Activated T-cell treated with anti-CD3 and anti-CD28 coated beads for 1 hour (primary cell): ENCODE data around the gene CD81.

Experiments
- DNase-seq: peaks from one replicate; pipeline ENCODE4 v3.0.0-alpha.2; 2020; ENCODE audit warnings: low read depth

CD81 gene

DNA sequence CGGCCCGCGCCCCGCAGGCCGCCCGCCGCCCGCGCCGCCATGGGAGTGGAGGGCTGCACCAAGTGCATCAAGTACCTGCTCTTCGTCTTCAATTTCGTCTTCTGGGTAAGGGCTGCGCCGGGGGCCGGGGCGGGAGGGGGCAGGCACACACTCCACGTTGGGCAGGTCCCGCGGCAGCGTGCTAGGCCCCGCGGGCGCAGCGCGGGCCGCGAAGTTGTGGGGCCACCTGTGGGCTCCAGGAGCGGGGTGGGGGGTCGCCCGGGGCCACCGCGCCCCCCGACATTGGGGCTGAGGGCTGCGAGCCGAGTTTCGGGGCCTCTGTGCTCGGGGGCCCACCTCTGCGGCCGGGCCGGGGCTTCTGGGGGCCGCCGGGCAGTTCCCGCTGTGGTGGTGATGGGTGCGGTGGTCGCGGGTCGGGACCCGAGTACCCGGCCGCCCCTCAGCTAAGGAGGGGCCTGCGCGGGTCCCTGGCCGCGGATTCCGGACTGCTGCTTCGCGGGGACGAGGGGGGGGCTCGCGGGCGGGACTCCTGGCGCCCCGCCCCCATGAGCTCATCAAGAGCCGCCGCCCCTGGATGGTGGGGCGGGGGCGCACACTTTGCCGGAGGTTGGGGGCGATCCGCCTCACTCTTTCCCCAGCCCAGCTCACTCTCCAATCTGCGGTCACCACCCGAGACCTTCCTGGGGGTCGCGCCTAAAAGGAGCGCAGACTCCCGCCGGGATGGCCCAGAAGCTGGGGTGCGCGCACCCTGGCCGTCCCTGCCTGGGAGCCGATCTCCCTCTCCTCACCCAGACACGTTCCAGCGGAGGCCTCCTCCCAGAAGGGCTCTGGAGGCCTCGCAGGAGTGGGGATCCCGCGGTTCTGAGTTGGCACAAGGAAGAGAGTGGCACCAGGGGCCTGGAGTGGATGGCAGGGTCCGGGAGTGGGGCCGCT, 667 bp downstream of the CD81 start:
- DNase-seq, result peak; percentile 55

DNA sequence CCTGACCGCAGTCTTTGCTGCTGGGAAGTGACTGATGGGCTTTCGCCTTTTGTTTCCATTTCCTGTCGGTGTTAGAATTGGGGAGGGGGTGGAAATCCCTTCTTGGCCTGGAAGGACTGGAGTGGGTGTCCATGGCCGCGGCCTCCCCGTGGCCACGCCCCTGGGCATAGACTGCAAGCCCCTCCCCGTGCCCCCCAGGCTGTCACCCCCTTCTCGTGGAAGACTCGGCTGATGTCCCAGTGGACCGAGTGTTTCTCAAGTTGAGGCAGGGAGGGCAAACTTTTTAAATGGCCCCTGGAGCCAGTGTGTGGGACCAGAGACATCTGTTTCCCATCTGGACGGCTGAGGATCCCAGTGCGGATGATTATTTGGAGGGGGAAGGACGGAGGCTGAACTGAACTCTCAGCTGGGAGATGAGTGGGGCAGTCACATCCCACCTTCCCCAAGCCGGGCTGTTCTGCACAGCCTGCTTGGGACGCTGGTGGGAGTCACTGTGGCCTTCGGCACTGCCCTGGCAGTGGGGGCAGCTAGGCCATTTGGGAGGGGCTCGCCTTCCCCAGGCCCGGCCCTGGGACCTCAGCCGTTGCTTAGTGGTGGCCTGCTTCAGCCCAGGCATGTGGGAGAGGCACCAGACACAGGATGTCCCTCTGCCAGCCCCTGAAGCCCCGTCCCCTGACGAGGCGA, 1.6 kb downstream of the CD81 start:
- no peak for DNase-seq

DNA sequence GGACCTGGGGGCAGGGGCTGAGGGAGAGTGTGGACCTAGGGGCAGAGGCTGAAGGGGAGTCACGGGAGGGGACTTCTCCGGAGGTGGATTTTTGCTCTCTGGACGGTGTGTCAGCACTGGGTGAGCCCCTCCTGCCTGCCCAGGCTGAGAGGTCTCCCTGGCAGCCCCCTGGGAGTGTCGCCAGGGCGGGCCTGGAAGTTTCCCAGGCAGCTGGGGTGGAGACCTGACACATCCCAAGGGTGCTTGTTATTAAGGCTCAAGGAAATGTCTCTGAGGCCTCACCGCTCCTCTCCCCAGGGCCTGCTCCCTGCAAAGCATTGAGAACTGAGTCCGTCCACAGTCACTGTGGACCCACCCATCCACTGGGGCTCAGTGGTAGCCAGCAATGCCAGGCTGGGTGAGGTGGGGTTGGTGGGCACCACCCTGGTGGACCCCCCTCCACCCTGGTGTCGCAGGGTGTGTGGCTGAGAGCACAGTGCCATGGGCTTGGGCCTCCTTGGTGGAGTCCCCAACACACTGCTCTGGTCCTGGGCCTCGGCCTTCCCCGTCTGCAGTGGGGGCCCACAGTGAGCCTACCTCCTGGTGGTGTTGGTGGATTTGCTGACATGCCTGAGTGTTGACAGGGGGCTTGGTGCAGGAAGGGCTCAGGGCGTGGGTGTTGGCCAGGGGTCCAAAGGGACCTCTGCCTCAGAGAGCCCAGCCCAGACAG, 2.5 kb downstream of the CD81 start:
- no peak for DNase-seq

DNA sequence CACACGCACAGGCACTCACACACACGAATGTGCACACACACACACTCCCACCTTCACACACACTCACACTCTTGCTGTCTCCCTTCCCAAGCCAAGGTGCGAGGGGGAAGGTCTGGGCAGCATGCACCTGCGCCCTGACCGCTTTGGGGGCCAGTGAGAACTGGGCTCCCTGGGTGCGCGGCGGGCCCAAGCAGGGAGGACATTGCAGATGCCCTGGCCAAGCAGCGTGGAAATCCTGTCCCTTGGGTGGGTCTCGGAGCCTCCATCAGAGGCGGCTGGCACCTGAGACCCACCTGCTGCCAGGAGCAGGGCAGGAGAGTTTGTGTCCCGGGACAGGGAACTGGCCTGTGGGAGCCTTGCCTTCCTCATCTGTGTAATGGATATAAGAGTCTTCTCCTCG, 3.3 kb downstream of the CD81 start:
- no peak for DNase-seq

DNA sequence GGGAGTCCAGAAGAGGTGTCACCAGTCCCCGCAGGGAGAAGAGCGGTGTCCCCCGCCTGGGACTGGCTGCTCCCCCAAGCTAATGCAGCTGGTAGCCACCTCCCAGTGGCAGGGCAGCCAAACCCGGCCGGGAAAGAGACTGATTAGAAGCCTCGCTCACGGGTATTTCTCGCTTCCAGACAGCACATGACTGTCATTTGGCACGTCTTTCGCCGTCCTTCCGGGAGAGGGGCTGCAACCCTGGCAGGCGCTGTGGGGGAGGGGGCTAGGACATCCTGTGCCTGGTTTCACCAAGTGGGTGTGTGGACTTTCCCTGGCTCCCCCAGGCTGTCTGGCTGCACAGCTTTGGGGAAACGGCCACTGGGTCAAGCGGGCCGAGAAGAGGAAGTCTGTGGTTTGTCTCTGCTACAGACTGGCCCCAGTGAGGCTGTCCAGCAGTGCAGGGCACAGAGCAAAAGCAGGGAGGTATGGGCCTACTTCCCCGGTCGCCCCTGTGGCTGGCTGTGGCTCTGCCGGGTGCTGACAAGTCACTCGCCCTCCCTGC, 3.8 kb downstream of the CD81 start:
- DNase-seq, result no peak

DNA sequence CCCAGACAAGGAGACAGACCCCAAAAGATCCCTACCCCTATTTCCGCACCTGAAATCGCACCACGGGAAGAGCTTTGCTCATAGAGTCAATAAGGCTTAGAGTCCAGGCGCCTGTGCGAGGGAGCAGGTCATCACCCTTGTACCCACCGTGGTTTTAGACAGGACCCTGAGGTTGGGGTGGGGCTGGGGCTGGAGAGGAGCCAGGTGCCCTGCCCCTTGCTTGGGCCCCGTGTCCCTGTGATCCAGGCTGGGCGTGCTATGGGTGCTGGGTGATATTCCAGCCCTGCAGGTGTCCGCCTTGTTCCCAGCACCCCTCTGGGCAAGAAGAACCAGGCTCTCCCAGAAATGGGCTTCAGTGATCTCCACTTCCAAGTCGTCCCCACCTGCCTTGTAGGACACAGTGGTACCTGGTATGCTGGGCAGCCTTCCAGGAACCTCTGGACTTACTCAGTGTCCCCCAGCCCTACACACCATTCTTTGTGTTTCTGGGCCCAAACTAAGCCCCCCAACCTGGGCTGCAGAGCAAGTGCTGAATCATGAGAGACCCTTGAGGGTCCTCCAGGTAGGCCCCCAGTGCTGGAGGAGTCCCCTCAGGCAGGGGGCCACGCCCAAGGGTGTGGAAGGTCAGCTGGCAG, 4.5 kb downstream of the CD81 start:
- no peak for DNase-seq

DNA sequence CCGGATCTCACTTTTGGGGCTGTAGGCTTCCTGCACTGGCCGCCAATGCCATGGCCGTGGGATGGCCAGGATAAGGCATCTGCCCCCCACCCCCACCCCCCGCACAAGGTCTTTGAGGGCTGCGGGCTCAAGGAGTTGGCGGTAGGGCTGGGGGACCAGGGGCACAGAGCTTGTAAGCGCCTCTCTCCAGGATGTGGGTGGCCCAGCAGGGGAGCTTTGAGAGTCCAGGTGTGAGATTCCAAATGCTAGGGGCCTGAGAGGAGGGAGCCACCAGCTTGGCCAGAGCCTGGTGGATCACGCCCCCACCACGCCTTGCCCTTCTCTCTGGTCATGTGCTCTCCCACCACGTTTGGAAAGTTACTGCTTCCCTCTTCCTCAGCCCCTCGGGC, 5.0 kb downstream of the CD81 start:
- DNase-seq, result no peak

DNA sequence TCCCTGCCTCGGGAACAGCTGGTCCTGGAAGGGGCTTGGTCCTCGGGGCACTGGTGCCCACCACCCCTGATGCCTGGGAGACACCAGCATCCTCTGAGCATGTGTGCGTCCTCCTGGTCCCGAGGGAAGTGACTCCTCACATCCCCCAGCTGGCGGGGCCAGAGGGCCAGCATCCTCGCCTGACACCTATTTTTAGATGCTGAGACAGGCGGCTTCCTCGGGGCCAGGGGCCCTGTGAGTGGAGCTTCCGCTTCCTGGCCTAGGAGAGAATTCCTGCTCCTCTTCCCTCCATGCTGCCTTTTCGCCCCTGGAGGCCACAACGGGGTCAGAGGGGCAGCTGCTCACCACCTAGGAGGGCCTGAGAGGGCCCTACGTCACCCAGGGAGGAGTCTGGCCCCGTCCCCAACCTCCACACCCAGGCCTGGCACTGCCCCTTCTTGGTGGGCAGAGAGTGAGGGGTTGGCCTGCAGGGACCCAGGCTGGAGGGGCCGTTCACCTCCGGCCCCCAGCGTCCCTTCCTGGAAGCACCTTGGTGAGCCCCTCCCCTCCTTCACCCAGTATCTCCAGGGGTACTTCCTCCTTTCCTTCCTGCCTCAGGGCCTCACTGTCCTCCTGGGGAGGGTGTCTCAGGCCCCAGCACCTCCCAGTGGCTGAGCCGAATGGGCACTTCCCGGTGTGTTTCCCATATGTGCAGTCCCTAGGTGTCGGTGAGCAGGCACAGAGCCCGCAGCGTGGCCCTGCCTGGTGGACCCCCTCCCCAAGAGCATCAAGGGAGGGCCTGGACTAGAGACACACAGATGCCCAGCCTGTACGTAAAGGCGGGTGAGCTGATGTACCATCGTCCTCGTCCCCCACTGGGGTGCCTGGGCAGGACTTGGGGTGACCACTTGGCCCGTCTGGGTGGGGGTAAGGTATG, 6.1 kb downstream of the CD81 start:
- DNase-seq, result no peak

DNA sequence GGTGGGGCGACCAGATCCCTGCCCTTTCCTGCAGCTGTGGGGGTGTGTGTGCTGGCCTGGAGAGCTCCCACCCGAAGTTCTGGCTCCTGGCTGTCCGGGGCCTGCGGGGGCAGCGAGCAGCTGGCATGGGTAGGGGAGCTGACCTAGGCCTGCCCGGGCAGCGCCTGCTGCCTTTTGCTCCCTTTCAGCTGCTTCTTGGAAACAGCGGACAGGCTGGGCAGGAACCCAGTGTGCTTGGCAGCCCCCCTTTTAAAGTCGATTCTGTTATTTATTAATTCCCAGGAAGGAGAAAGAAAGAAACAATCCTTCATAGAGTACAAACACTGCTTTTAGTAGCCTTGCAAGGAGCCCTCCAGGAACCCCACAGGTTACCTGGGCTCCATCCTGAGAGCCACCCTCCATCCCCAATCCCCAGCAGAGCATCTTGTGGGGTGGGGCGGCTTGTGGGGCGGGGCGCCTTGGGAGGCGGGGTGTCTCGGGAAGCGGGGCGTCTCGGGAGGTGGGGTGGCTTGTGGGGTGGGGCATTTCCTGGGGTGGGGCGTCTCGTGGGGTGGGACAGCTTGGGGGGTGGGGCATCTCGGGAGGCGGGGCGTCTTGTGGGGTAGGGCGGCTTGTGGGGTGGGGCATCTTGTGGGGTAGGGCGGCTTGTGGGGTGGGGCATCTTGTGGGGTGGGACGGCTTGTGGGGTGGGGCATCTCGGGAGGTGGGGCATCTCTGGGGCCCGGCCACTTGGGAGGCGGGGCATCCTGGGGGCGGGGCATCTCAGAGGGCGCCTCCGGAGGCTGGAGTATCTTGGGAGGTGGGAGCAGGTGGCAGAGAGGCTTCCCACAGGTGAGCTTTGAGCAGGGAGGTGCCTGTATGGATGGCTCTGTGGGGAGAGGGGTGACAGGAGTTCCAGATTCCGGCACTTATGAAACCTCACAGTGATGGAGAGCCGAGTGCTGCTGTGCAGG, 7.0 kb downstream of the CD81 start:
- DNase-seq, result no peak

DNA sequence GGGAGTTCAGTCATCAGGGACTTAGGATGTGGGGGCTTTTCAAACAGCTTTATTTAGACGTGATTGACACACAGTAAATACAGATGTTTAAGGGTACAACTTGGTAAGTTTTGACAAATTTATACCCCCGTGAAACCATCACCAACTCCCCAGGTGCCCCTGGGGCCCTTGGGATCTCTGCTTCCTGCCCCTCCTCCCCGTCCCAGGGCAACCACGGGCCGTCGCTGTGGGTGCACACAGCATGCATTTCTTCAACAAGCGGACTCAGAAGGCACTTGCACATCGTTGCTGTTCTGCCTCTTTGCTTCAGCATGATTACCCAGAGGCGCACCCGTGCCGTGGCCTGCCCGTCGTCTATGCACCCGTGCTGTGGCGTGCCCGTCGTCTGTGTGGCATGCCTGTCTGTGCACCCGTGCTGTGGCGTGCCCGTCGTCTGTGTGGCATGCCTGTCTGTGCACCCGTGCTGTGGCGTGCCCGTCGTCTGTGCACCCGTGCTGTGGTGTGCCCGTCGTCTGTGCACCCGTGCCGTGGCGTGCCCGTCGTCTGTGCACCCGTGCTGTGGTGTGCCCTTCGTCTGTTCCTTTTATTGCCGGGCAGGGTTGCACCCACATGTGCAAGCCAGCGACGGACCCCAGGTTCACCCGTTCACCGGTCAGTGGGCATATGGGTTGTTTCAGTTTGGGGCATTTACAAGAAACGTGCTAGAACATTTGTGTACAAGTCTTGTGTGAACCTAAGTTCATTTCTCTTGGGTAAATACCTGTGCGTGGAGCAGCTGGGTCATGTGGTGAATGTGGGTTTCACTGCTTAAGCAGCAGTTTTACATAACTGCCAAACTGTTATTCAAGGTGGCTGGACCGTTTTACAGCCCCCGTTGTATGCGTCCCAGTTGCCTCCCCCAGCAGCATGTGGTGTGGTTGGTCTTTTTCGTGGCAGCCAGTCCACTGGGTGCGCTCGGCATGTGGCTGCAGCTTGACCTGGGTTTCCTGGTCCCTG, 8.3 kb downstream of the CD81 start:
- no peak for DNase-seq

DNA sequence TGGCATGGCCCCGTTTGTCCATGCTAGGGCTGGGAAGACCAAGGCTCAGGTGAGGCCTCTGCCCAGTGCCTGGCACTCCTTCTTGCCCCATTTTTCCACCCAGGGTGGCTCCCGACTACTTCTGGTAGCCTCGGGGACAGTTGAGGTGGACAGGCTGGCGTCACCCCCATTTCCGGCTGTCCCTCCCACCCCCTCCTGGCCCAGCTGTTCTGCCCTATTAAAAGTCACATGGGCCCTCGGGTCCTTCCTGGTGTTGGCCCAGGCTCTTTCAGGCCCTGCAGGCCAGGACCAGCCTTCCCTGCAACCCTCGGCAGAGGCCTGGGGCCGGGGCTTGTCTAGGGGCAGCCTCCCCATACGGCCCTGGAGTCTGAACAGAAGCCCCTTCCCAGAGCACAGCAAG, 9.5 kb downstream of the CD81 start:
- DNase-seq, result no peak

DNA sequence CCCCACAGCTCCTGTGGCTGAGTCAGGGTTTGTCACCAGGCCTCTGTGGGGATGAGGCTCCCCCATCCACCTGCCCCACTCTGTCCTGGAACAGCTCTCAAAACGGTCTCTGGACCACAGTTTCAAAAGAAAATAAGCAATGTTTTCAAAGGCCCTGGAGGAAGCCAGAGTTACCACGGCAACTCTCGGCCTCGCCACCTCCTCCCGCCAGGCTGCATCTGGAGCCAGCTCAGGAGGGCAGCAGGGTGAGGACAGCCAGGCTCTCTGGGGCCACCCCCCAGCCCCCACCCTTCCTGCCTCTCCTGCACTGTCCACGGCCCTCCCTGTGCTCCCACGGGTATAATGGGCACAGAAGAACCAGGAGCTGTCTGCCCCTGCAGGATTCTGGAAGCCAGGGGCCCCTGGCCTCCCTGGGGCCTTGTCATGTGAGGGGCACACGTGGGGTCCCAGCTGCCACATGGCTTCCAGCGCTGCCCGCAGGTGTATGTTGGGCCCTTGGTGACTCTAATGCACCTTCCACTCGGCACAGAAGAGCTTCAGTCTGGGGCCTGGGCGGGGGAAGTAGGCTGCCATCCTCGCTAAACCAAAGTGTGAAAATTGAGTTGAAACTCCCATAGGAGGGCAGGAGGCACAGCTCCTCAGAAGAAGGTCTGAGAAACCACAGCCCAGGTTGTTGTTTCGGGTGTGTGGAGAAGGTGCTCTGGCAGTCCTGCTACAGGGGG, 10.3 kb downstream of the CD81 start:
- DNase-seq, result no peak

DNA sequence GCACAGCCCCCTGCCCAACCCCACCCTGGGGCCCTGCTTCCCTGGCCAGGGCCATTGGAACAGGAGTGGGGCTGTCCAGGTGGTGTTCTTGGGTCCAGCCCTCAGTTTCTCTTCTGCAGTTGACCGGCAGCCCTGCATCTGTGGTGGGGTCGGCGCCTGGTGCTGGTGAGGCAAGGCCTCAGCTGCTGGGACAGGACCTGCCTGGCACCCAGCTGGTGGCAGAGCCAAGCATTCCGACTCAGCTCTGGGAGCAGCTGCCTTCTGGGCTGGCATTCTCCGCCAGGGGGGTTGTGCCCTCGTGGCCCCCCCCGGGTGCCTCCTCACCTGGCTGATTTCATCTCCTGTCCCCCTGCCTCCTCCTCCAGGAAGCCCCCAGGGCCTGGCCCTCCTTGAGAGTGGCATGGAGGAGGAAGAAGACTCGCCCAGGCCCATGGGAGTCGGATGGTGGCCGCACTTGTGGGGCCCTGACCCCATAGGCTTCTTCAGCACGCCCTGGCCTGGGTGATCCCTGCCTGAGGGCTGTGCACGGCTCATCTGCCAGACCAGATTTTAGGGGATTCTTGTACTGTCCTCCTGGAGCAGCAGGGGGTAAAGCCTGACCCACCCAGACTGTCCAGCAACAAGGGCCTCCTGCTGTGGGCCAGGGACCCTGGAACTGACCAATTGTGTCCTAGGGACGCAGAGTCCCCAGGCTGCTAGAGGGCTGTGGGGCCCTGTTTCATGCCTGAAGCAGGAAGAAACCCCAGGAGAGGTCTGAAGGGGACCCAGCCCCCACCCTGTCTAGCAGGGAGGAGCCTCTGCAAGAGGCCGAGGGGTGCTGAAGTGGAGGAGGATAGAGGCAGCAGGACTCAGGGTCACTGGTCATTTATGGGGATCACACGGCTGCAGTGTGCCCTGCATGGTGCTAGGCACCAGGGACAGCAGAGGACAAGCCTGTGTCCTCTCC, 11.6 kb downstream of the CD81 start:
- no peak for DNase-seq

DNA sequence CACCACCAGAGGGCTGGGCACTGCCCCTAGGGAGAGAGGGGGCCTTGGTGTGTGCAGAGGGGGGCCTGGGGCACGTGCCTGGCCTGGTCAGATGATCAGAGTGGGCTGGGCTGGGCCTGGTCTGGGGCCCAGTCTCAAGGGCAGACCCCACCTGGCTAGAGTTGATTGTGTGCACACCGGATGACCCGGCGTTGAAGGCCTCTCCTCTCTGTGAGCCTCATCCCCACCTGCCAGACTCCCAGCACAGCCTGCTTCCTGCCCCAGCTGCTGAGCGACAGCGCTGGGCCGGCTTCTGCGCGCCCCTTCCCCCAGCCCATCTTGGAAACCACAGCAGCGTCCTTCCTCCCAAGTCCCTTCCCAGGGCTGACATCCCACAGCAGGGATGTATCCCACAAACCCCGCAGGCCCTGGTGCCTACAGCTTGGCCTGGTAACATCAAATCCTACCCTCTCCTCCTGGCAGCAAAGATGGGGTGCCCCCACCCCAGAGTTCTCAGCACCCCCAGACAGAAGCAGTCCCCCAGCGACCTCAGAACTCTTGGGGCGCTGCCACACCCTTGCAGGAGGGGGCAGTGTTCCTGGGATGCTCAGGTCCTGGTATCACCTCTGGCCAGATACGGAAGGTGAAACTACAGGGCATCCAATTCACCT, 12.4 kb downstream of the CD81 start:
- DNase-seq, result no peak

DNA sequence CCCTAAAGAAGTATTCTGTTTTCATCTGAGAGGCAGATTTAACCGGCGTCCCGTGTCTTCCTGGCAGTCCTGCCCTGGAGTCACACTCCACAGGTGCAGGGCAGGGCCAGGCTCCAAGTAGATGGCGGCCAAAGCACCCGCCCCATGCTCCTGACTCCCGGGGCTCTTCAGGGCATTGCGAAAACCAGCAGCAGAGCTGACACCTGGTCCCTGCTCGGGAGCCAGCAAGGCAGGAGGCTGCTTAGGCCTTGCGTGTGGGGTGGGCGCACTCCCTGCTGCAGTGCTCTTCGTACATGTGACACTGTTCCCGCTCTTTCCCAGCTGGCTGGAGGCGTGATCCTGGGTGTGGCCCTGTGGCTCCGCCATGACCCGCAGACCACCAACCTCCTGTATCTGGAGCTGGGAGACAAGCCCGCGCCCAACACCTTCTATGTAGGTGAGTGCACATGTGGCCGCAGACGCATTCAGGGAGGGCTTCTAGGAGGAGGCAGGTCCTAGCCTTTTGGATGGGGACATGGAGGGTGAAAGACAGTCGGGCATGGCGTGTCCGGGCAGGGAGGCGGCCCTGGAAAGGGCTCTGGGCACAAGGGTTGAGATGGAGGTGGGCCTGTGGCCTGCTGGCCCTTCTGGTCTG, 13.1 kb downstream of the CD81 start:
- DNase-seq, result no peak

DNA sequence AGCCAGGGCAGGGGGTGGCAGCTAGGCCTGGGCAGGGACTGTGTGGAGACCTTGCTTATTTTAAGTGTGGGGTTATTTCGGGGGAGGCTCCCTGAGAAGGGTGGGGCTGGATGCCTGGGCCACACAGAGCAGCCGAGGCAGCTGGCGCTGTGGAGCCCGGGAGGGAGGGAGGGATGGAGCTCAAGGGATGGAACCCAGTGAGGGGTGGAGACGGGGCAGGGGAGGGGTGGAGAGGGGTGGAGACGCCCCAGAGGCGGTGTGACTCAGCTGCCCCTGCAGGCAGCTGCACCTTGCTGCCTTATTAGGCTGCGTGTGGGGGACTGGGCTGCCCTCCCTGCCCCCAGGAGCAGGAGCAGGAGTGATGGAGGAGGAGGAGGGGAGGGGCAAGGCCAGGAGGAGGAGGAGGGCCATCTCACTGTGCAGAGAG, 13.6 kb downstream of the CD81 start:
- no peak for DNase-seq
